Islet precursor cell (in vitro differentiated cells): ENCODE measurements around the gene FOXD4.
A peak's percentile ranks its signal among the peaks of the same experiment; 100 is the strongest.
"Not testable (repeated sequence)": the region's sequence is repeated elsewhere in the genome, so short reads cannot be mapped to it uniquely, and the experiment has no call there.

Experiments
- DNase-seq: peaks from one replicate; pipeline ENCODE4 v3.0.0-alpha.2; 2018

FOXD4 gene

DNA sequence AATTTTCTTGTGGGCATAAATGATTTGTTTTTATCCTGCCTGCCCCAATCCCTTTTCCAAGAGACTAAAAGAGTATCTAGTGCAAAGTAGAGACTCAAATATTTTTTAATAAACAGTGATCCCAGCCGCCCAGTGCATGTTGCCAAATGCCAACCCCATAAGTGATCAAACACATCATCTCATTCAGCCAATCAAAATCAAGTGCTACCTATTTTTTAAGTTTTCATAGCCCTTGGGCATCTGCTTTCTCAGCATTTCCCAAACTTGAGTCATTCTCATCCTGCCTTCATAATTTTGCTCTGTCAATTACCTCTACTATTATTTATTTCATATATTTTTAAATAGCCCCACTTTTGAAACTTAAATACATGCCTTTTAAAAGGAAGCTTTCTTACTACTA lies 27.4 kb downstream of the FOXD4 start:
- not testable (repeated sequence) for DNase-seq

DNA sequence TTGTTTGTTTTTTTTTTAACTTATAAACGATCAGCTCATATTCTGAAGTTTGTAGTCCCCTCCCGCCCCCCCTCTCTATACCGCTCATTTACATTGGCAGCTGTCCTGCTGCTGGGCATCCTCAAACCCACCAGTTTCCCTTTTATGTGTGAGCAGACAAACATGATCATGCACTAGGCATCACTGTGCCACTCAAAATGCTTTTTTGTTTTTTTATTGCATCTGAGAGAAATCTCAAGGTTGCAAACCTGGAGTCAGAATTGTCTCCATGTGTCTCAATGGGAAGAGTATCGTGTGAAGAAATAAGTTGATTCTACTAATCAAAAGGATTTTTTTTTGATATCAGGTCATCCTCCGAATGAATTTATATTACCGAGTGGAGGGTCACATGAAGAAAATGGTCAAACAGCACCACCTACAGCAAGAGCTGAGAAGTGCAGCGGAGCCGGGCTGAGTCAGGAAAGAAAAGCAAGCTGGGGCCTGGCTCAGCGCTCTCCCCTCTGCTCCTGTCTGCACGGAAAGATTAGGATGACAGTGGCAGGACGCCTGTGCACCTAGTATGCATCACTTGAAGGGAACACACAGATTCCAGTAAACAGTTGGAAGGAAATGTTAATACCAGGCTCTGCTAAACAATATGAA lies 29.7 kb downstream of the FOXD4 start:
- DNase-seq = not testable (repeated sequence)

DNA sequence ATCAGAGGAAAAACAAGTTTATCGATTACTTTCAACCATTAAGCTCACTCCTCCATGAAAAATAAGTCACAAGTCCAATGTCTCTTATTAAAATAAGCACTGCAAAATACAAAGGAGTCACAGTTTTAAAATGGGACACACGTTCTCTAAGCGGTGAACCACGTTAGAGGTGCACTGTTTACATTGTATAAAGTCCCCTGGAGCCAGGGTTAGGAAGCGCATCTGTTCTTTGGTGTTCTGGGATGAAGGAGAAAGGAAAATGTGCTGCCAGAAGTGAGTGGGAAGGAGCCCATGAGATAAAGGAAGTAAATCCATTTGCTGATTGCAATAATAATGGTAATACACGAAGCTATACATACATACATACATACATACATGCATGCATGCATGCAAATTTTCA lies 30.4 kb downstream of the FOXD4 start:
- DNase-seq = not testable (repeated sequence)

DNA sequence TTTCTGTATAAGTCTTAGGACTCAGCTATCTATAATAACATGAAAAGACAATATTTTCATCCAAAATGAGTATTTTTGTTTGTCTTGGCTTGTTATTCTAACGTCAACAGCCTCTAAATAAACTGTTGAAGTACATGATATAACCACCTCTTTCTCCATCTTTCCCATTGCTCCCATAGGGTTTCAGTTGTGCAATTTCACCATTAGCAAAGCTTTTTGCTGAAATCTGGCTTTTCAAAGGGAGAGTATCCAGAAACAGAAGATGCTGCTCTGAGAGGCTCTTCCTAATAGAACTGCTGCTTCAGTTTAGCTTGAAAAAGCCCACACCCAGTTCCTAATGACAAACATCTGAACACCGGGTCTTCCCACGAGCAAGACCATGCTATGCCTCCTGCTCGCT lies 31.1 kb downstream of the FOXD4 start:
- DNase-seq = not testable (repeated sequence)

DNA sequence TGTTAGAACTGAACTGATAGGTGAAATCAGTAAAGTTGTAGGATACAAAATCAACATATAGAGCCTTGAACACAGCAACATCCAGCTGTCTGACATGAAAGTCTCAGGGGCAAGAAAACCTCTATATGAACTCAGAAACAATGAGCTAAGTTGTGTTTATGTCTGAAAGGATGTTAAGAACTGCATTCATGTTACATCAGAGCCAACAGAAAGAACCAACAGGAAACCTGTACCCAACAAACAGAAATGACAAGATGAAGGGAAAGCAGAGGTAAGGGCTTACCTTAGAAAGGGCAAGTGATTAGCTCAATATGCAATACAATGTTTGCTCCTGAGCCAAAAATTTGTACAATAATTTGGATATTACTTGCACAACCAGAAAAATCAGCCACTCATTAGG lies 31.5 kb downstream of the FOXD4 start:
- not testable (repeated sequence) for DNase-seq

DNA sequence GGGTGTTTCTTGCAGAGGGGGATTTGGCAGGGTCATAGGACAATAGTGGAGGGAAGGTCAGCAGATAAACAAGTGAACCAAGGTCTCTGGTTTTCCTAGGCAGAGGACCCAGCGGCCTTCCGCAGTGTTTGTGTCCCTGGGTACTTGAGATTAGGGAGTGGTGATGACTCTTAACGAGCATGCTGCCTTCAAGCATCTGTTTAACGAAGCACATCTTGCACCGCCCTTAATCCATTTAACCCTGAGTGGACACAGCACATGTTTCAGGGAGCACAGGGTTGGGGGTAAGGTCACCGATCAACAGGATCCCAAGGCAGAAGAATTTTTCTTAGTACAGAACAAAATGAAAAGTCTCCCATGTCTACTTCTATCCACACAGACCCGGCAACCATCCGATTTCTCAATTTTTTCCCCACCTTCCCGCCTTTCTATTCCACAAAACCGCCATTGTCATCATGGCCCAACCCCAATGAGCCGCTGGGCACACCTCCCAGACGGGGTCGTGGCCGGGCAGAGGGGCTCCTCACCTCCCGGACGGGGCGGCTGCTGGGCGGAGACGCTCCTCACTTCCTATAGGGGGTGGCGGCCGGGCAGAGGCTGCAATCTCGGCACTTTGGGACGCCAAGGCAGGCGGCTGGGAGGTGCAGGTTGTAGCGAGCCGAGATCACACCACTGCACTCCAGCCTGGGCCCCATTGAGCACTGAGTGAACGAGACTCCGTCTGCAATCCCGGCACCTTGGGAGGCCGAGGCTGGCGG lies 35.1 kb downstream of the FOXD4 start:
- not testable (repeated sequence) for DNase-seq

DNA sequence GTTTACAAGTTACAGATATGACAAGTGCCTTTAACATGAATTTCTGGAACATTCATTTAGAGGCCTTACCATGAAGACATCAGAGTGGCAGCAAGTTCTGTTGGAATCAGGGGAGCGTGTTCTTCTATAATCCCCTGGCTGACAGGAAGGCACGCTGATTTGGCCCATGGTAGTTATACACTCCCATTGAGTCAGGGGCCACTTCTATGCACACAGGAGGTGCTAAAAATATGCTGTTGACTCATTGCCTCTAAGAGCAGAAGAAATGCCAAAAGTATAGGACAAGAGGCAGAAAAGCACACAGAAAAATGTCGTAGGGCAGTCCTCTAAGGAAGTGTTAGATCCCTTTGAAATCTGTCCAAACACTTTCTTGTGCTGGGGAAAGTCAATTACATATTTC lies 39.9 kb downstream of the FOXD4 start:
- DNase-seq = not testable (repeated sequence)

DNA sequence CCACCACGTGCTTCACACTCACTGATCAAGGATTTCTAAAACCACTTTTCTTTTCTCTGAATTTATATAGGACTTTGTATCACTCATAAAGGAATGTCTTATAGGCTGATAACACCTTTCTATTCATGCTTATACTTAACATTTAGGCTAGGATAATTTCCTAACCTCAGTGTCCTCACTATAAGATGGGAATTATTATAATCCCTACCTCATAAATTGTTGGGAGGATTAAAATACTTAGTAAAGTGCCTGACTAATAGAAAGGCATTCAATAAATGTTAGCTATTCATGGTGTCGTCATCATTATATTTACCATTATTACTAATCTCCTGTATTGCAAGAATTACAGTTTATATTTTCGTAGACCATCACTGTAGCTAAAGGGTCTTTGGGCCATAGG lies 41.8 kb downstream of the FOXD4 start:
- not testable (repeated sequence) for DNase-seq

DNA sequence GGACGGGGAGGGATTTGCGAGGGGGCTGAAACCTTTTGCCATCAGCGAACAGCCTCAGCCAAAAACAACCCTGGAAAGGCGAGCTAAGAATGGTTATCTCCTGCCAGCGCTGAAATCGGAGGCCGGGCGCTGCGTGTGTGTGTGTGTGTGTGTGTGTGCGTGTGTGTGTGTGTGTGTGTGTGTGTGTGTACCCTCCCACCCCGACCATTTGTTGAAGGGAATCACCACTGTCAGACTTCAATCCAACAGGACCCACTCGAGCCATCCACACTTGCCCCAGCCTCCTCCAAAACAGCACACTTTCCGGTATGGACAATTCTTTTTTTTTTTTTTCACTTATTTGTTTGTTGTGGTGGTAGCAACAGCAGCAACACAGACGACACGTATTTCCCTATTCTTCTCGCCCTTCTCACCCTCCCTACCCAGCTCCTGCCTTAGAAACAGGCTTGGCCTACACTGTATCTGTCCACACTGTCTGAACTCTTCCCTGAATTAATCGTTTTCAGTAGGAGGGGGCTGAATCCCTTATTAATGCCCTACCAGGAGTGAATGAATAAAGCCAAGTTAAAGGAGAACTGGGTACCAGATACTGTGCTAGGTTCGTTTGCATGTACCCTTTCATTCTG lies 44.2 kb downstream of the FOXD4 start:
- not testable (repeated sequence) for DNase-seq

DNA sequence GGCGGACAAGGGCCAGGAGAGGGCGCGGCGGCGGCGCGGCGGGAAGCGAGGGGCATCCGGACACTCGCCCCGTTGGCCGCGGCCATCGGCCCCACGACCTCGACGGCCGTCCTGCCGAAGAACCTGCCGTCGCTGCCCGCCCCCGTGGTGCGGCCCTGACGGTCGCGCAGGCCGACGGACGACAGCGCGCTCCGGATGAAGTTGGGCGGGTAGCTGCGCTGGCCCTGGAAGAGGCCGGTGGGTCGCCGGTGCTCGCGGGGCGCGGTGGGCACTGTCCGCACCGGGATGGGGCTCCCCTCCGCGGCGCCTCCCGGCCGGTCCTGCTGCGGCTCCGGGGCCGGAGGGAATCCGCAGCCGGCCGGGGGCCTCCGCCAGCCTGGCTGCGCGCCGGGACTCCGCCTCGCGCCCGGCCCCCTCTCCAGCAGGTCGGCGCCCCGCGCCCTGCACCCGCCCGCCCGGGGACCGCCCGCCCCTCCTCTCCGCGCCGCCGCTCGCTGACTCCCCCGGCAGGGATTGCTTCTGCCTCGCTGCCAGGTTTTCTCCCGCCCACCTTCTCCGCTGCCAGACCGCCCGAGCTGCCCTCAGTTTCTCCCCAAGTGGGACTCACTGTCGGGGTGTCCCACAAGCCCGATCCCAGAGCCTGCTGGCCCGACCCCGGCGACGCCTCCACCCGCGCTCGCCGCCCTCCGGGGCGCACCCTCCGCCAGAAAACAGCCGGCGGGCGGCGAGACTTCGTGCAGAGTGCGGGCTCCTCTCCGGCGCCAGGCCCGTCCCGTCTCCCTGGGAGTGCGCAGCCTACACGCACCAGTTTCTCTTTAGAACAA lies 44.9 kb downstream of the FOXD4 start:
- peak; percentile 55 for DNase-seq
